Progenitor cell of endocrine pancreas (in vitro differentiated cells): ENCODE data around the gene ASAP3. TPM values are rescaled to one million over a fixed set of nuclear protein-coding genes. Genes with fewer than 3 reads are reported as not detected.
"Not testable (repeated sequence)": the region's sequence is repeated elsewhere in the genome, so short reads cannot be mapped to it uniquely, and the experiment has no call there.

ENCODE experiments used
- DNase-seq: peaks from one replicate; pipeline ENCODE4 v3.0.0; 2021; ENCODE audit warnings: low spot score; ENCODE audit not compliant: unreplicated experiment
- H3K27ac Mint-ChIP-seq: 2 replicates; pipeline ENCODE4 v1.8.0; 2021; ENCODE audit warnings: mild to moderate bottlenecking, moderate library complexity, mixed read lengths
- H3K27me3 Mint-ChIP-seq: 2 replicates; pipeline ENCODE4 v1.8.0; 2021; ENCODE audit warnings: mixed read lengths
- H3K36me3 Mint-ChIP-seq: 2 replicates; pipeline ENCODE4 v1.8.0; 2022; ENCODE audit warnings: mixed read lengths; ENCODE audit not compliant: insufficient read depth
- H3K4me1 Mint-ChIP-seq: 2 replicates; pipeline ENCODE4 v1.8.0; 2021; ENCODE audit warnings: low read depth, mixed read lengths
- H3K4me3 Mint-ChIP-seq: 2 replicates; pipeline ENCODE4 v1.8.0; 2021; ENCODE audit warnings: low read depth, mild to moderate bottlenecking, moderate library complexity, mixed read lengths
- H3K9me3 Mint-ChIP-seq: 2 replicates; pipeline ENCODE4 v1.8.0; 2021; ENCODE audit warnings: low read depth, mixed read lengths
- total RNA-seq: library from RNA; stranded (reverse); gene quantifications from 2 replicates; pipeline ENCODE4 v1.2.1, GENCODE V29; 2021
- TF ChIP-seq, protein P1 (sequence below): fragments of 200-600 bp; sonication (generic); IDR thresholded peaks from one replicate; pipeline ENCODE4 v1.5.0; 2021; ENCODE audit warnings: antibody characterized with exemption, mild to moderate bottlenecking; ENCODE audit not compliant: unreplicated experiment

The ASAP3 gene
- total RNA-seq, 1 donor from 2014 or later, result 67.8 TPM

DNA sequence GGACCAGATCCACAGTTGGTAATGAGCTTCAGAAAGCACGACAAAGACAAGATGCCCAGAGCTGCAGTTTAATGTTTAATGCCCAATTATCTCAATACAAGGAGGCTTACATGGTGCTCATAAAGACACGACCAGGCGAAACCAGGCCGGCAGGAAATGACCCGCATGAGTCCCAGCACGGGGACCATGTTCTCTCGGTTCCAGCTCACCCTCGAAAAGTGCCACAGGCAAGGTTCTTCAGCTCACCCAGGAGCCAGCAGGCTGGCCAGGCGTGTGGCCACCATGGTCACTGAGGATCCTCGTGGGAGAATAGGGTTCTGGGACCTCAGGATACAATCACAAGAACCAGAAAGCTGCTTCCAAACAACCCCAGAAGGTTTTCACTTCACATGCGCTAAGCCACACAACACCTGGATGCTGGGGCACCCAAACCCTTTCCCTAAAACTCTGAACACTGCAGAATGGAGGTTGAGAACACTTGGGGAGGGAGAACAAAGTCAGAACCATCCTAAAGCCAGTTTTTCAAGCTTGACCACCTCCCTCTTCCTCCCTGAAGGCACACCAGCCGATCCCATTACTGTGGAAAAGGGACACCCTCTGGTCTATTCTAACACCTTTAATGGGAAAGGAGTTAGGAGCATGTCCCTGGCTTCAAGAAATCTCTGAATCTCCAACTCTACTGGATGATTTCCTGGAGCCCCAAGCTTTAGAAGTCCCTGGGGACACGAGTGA lies 22.6 kb upstream of the ASAP3 start:
- no peaks in the 10 kb centered on the region for H3K27me3 Mint-ChIP-seq
- no peak overlapping the region for H3K27ac Mint-ChIP-seq
- DNase-seq, result no peak

DNA sequence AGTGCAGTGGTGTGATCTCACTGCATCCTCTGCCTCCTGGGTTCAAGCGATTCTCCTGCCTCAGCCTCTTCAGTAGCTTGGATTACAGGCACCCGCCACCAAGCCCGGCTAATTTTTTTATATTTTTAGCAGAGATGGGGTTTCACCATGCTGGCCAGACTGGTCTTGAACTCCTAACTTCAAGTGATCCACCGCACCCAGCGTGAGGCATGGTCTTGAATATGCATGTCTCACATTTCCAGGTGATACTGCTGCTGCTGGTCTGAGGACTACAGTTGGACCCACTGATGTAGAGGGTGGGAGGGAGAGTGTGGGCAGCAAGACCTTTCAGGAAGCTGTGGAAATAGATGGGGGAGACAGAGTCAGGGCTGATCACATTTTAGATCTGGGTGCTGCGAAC lies 21.9 kb upstream of the ASAP3 start:
- Mint-ChIP-seq H3K27ac (no peak overlapping the region), H3K9me3 (no peaks in the 10 kb centered on the region), H3K27me3 (no peaks in the 10 kb centered on the region), H3K4me3 (no peak overlapping the region), H3K4me1 (peaks cover 6% of the 10 kb centered on the region), H3K36me3 (peaks cover 5% of the 10 kb centered on the region)
- TF ChIP-seq, protein P1, sequence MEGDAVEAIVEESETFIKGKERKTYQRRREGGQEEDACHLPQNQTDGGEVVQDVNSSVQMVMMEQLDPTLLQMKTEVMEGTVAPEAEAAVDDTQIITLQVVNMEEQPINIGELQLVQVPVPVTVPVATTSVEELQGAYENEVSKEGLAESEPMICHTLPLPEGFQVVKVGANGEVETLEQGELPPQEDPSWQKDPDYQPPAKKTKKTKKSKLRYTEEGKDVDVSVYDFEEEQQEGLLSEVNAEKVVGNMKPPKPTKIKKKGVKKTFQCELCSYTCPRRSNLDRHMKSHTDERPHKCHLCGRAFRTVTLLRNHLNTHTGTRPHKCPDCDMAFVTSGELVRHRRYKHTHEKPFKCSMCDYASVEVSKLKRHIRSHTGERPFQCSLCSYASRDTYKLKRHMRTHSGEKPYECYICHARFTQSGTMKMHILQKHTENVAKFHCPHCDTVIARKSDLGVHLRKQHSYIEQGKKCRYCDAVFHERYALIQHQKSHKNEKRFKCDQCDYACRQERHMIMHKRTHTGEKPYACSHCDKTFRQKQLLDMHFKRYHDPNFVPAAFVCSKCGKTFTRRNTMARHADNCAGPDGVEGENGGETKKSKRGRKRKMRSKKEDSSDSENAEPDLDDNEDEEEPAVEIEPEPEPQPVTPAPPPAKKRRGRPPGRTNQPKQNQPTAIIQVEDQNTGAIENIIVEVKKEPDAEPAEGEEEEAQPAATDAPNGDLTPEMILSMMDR, result no peak
- no peak for DNase-seq

More for the DNA sequence above, 22.6 kb upstream of the ASAP3 start:
- H3K4me3 Mint-ChIP-seq, result no peak overlapping the region
- peaks cover 6% of the 10 kb centered on the region for H3K4me1 Mint-ChIP-seq
- TF ChIP-seq, protein P1, result no peak
- peaks cover 5% of the 10 kb centered on the region for H3K36me3 Mint-ChIP-seq
- no peaks in the 10 kb centered on the region for H3K9me3 Mint-ChIP-seq

DNA sequence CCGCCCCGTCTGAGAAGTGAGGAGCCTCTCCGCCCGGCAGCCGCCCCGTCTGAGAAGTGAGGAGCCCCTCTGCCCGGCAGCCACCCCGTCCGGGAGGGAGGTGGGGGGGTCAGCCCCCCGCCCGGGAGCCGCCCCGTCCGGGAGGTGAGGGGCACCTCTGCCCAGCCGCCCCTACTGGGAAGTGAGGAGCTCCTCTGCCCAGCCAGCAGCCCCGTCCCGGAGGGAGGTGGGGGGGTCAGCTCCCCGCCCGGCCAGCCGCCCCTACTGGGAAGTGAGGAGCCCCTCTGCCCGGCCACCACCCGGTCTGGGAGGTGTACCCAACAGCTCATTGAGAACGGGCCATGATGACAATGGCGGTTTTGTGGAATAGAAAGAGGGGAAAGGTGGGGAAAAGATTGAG lies 20.2 kb upstream of the ASAP3 start:
- H3K4me3 Mint-ChIP-seq, H3K27ac Mint-ChIP-seq, H3K27me3 Mint-ChIP-seq, DNase-seq, H3K4me1 Mint-ChIP-seq, H3K36me3 Mint-ChIP-seq, H3K9me3 Mint-ChIP-seq: not testable (repeated sequence)

GRCh38 chr1:23502951-23503350 lies 19.0 kb upstream of the ASAP3 start:
- Mint-ChIP-seq H3K36me3 (peaks cover 3% of the 10 kb centered on the region), H3K9me3 (peaks cover 4% of the 10 kb centered on the region), H3K4me3 (no peak overlapping the region), H3K4me1 (peaks cover 6% of the 10 kb centered on the region), H3K27ac (no peak overlapping the region), H3K27me3 (no peaks in the 10 kb centered on the region)
- DNase-seq, result no peak
- TF ChIP-seq, protein P1, result no peak

GRCh38 chr1:23500466-23500865 lies 16.5 kb upstream of the ASAP3 start:
- DNase-seq, result no peak
- H3K9me3 Mint-ChIP-seq, result peaks cover 4% of the 10 kb centered on the region
- H3K36me3 Mint-ChIP-seq, result peaks cover 3% of the 10 kb centered on the region
- H3K4me1 Mint-ChIP-seq, result peaks cover 6% of the 10 kb centered on the region
- TF ChIP-seq, protein P1, result no peak
- no peak overlapping the region for H3K27ac Mint-ChIP-seq
- H3K4me3 Mint-ChIP-seq, result no peak overlapping the region
- H3K27me3 Mint-ChIP-seq, result no peaks in the 10 kb centered on the region
